ENCODE data around the gene LY6G6C.

- TF ChIP-seq TAF1 (IDR thresholded peaks at IDR 0.05; ENCODE audit: low read depth) (no peak), RAD21 (IDR thresholded peaks at IDR 0.05; ENCODE audit: low read depth) (no peak)
Measured at GRCh38 chr6:31744422-31744821, 22.9 kb upstream of the LY6G6C start.
